Measurements from ENCODE around the gene FBXO39. TPM values are rescaled to one million over a fixed set of nuclear protein-coding genes. Genes with fewer than 3 reads are reported as not detected.

Gene FBXO39
- total RNA-seq, 2 donors from 2014 or later = 0.37 TPM; not detected in 1

- Mint-ChIP-seq H3K36me3 (no peaks in the 10 kb centered on the region), H3K27ac (no peak overlapping the region), H3K9me3 (no peaks in the 10 kb centered on the region)
- ATAC-seq = no peak
- DNase-seq (ENCODE audit: low spot score in 2 of 2) = no peak
Observed at GRCh38 chr17:6818938-6819337, 42.9 kb downstream of the FBXO39 start.

DNA sequence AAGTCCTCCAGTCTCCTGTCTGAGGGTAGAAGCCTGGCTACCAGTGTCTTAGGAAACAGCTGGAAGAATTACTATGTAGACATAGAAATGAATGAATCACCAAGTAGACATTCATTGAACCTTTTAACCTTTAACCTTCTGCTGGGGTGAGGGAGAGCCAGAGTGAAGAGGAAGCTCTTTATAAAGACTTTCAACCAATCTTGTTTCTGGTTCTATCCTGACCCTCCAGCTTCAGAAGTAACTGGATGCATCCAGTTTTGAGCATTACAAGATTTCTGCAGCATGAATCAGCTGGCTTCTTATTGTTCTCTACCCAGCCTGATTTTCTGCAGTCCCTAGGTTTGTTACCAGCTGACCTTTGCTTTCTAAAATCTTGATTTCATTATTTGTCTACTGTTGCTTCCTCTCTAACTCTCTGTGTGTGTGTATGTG is 47.0 kb downstream of the FBXO39 start:
- H3K27ac Mint-ChIP-seq = no peak overlapping the region
- no peaks in the 10 kb centered on the region for H3K9me3 Mint-ChIP-seq
- DNase-seq (ENCODE audit: low spot score in 2 of 2) = no peak
- ATAC-seq = peak in 1 of 2 donors; percentile 61
- no peaks in the 10 kb centered on the region for H3K36me3 Mint-ChIP-seq

DNA sequence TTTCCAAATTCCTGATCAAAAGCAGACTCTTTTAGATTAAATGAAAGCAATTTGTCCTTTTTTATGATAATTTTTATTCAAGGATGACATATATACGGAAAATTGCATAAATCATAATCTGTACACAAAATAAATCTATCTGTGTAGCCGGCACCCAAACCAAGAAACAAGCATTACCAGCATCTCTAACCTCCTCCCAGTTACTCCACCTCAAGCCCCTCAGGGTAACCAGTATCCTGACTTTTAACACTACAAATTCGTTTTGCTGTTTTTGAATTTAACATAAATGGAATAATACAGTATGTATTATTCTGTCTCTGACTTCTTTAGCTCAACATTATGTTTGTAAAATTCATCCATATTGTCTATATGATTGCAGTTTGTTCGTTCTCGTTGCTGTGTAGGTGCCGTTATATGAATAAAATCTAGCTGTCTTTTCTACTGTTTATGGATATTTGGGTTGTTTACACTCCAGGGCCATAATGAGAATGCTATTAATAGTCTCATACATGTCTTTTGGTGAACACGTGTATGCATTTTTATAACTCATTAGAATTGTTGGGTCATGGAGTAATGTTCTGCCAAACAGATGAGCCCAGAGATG is 54.5 kb downstream of the FBXO39 start:
- Mint-ChIP-seq H3K36me3 (no peaks in the 10 kb centered on the region), H3K27ac (no peak overlapping the region), H3K9me3 (no peaks in the 10 kb centered on the region)
- DNase-seq (ENCODE audit: low spot score in 2 of 2) (no peak), ATAC-seq (no peak)

GRCh38 chr17:6831661-6832263 is 55.7 kb downstream of the FBXO39 start, which contains the start of gene TEKT1:
TSS of gene TEKT1 (minus strand) at chr17:6831729. CDS start at chr17:6830376, 1,353 bp downstream.
- no peak within 1 kb of the TSS for H3K27ac Mint-ChIP-seq
- no peaks in the 10 kb centered on the region for H3K36me3 Mint-ChIP-seq
- peak; percentile 52 to 97 for ATAC-seq
- peak in 1 of 2 donors; percentile 62 for DNase-seq (ENCODE audit: low spot score in 2 of 2)
- H3K9me3 Mint-ChIP-seq = no peaks in the 10 kb centered on the region

Other genes starting within 250 kb of the FBXO39 start
- 1 to 10 TPM in 1 of 2 donors, under 1 TPM in 1; 0.87 to 1.2 TPM for gene PITPNM3, start 219.7 kb upstream of the FBXO39 start, total RNA-seq
- gene KIAA0753, start 135.5 kb upstream of the FBXO39 start, total RNA-seq = 10 to 100 TPM; 17.4 to 22.3 TPM
- gene TXNDC17, start 135.2 kb upstream of the FBXO39 start, total RNA-seq = 100 to 1,000 TPM in 1 of 2 donors, 10 to 100 TPM in 1; 67.7 to 131 TPM
- 10 to 100 TPM; 19.9 to 25.1 TPM for gene MED31, start 124.6 kb upstream of the FBXO39 start, total RNA-seq
- gene C17orf100, start 124.5 kb upstream of the FBXO39 start, total RNA-seq = 1 to 10 TPM in 1 of 2 donors, under 1 TPM in 1; 0.89 to 2.3 TPM
- gene SLC13A5, start 62.8 kb upstream of the FBXO39 start, total RNA-seq = not detected
- 10 to 100 TPM in 1 of 2 donors, 1 to 10 TPM in 1; 6.5 to 72.3 TPM for gene XAF1, start 20.2 kb upstream of the FBXO39 start, total RNA-seq
- not detected for gene TEKT1, start 55.5 kb downstream of the FBXO39 start, total RNA-seq
- gene ALOX12, start 219.8 kb downstream of the FBXO39 start, total RNA-seq = not detected
- gene RNASEK, start 236.4 kb downstream of the FBXO39 start, total RNA-seq = 100 to 1,000 TPM; 127 to 217 TPM
- gene BCL6B, start 246.8 kb downstream of the FBXO39 start, total RNA-seq = under 1 TPM; 0.59 to 0.86 TPM